ENCODE data around the gene IQUB. TPM values are rescaled to one million over a fixed set of nuclear protein-coding genes. Genes with fewer than 3 reads are reported as not detected.

The IQUB gene
- total RNA-seq, 6 experiments from 2014 or later = 0.05 to 0.19 (median 0.12) TPM; not detected in 3

DNA sequence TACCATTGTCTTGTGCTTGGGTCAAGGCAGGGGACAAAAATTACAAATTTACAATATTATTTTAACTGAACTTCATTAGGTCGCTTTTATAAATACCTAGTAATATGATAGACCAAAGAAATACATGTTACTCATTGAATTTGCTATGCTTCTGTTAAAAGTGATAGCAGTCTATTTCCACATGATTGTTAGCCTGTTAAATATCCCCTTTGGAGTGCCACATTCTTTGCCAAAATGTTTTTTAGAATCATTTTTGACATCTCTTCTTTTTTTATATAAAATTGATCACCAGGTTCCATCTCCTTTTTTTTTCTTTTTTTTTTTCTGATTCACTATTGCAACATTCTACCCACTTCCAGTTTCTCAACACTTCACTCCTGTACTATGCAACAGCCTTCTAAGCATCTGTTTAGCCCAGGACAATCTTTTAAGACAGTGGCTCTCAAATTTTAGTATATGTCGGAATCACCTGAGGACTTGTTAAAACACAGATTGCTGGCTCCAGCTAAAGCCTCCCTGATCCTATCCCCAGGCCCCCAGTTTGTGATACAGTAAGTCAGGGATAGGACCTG, 39.6 kb upstream of the IQUB start:
- no peak for DNase-seq
- H3K4me1 Mint-ChIP-seq (ENCODE audit: low read depth) = no peaks in the 10 kb centered on the region
- H3K27me3 Mint-ChIP-seq (ENCODE audit: insufficient read depth) = 0 out of 2 replicates have a peak, but pooled peaks cover 2% of the 10 kb centered on the region
- H3K36me3 Mint-ChIP-seq (ENCODE audit: low read depth) = no peaks in the 10 kb centered on the region
- TF ChIP-seq, protein P1, sequence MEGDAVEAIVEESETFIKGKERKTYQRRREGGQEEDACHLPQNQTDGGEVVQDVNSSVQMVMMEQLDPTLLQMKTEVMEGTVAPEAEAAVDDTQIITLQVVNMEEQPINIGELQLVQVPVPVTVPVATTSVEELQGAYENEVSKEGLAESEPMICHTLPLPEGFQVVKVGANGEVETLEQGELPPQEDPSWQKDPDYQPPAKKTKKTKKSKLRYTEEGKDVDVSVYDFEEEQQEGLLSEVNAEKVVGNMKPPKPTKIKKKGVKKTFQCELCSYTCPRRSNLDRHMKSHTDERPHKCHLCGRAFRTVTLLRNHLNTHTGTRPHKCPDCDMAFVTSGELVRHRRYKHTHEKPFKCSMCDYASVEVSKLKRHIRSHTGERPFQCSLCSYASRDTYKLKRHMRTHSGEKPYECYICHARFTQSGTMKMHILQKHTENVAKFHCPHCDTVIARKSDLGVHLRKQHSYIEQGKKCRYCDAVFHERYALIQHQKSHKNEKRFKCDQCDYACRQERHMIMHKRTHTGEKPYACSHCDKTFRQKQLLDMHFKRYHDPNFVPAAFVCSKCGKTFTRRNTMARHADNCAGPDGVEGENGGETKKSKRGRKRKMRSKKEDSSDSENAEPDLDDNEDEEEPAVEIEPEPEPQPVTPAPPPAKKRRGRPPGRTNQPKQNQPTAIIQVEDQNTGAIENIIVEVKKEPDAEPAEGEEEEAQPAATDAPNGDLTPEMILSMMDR (IDR thresholded peaks at IDR 0.05) = no peak
- H3K9me3 Mint-ChIP-seq = no peaks in the 10 kb centered on the region
- no peak overlapping the region for H3K4me3 Mint-ChIP-seq
- no peak overlapping the region for H3K27ac Mint-ChIP-seq

DNA sequence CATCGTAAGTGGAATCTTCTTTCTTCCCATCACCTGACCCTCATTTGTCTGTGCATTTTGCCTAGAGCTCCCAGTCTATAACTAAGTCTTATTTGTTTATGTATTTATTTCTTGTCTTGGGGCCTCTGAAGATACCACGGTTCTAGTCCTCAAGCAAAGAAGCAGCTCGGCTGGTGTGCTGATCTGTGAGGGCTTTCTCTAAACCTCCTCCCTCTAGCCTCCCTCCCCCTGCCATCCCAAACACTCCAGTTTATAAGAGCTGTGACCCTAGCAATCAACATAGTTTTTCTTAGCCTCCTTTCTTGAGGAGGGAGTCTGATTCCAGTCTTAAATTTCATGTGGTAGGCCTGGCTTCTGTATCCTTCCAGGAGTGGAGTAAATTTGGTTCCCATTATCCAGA, 38.9 kb upstream of the IQUB start:
- H3K27me3 Mint-ChIP-seq (ENCODE audit: insufficient read depth) = 0 out of 2 replicates have a peak, but pooled peaks cover 2% of the 10 kb centered on the region
- H3K36me3 Mint-ChIP-seq (ENCODE audit: low read depth) = no peaks in the 10 kb centered on the region
- H3K4me1 Mint-ChIP-seq (ENCODE audit: low read depth) = no peaks in the 10 kb centered on the region
- H3K4me3 Mint-ChIP-seq = no peak overlapping the region
- H3K9me3 Mint-ChIP-seq = no peaks in the 10 kb centered on the region
- TF ChIP-seq, protein P1 (IDR thresholded peaks at IDR 0.05) = no peak
- no peak overlapping the region for H3K27ac Mint-ChIP-seq
- no peak for DNase-seq

DNA sequence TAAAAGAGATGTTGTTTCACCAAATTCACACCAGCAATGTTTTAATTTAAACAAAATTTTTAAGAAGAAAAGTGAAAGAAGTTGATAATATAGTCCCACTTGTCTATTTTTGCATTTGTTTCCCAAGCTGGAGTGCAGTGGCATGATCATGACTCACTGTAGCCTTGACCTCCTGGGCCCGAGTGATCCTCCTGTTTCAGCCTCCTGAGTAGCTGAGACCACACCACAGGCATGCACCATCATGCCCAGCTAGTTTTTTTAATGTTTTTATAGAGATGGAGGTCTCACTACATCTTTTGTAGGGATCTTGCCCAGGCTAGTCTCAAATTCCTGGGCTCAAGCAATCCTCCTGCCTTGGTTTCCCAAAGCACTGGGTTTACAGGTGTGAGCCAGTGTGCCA, 37.3 kb upstream of the IQUB start:
- no peak overlapping the region for H3K4me3 Mint-ChIP-seq
- TF ChIP-seq, protein P1 (IDR thresholded peaks at IDR 0.05) = no peak
- no peaks in the 10 kb centered on the region for H3K36me3 Mint-ChIP-seq (ENCODE audit: low read depth)
- H3K4me1 Mint-ChIP-seq (ENCODE audit: low read depth) = no peaks in the 10 kb centered on the region
- no peak overlapping the region for H3K27ac Mint-ChIP-seq
- H3K27me3 Mint-ChIP-seq (ENCODE audit: insufficient read depth) = peaks cover 5% of the 10 kb centered on the region; the same call in 1 of the 2 replicates
- no peak for DNase-seq
- no peaks in the 10 kb centered on the region for H3K9me3 Mint-ChIP-seq

DNA sequence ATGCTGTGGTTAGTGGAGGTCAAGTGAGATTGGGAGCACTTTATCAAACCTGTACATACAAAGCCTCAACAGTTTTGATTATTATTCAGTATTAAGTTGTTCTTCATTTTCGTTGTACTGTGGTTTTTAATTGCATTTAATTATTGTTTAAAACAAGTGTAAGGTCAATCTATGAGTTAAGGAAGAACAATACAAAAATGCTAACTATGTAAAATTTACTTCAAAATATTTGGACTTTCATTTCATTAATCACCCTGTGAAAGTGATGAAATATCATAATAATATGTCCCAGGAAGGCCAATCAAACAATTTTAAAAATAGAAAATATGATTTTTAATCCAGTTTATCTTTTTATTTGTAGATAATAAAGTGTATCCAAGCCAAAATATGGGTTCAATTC, 36.8 kb upstream of the IQUB start:
- Mint-ChIP-seq H3K27me3 (ENCODE audit: insufficient read depth) (peaks cover 5% of the 10 kb centered on the region; the same call in 1 of the 2 replicates), H3K27ac (no peak overlapping the region), H3K36me3 (ENCODE audit: low read depth) (no peaks in the 10 kb centered on the region), H3K4me3 (no peak overlapping the region), H3K4me1 (ENCODE audit: low read depth) (no peaks in the 10 kb centered on the region), H3K9me3 (no peaks in the 10 kb centered on the region)
- TF ChIP-seq, protein P1 (IDR thresholded peaks at IDR 0.05) = no peak
- DNase-seq = no peak

DNA sequence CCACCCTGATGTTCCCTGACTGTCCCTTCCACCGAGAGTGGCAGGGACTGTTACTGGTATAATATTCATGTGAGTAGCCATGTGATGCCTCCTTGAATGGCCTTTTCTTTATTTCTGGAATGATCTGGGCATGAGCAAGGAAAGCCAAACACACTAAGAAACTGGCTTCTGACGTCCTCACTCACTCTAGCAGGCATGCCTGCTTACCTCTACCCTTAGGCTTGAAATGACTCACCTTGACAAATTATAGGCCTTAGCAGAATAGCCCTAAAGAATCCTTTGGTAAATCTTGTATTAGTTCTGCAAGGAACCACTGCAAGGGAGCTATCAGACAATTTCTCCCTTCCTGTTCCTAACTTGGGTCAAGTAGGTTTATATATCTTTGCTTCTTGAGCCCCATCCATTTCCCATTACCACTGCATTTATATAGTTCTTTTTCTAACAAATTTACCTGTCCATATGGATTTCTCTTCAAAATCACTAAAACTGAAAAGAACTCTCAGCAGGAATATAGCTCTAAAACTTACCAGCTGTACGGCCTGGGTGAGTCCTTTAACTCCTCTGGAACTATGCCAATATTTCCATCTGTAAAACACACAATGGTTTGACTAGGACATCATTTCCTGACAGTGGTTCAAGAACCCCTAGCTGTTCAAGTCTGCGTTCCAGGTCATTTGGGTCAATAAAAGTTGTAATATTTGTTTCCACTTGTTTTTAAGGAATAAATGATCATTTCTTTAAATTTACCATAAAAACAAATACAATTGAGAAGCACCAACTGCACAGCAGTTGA, 36.2 kb upstream of the IQUB start:
- TF ChIP-seq, protein P1 (IDR thresholded peaks at IDR 0.05) = no peak
- H3K4me1 Mint-ChIP-seq (ENCODE audit: low read depth) = no peaks in the 10 kb centered on the region
- no peak overlapping the region for H3K4me3 Mint-ChIP-seq
- no peaks in the 10 kb centered on the region for H3K9me3 Mint-ChIP-seq
- H3K36me3 Mint-ChIP-seq (ENCODE audit: low read depth) = no peaks in the 10 kb centered on the region
- DNase-seq = no peak
- no peak overlapping the region for H3K27ac Mint-ChIP-seq
- peaks cover 5% of the 10 kb centered on the region; the same call in 1 of the 2 replicates for H3K27me3 Mint-ChIP-seq (ENCODE audit: insufficient read depth)
